Measurements from ENCODE around the gene MMP26.

MMP26 gene

GRCh38 chr11:4704054-4704789 lies at the start of gene MMP26:
Gene MMP26, plus strand, starts transcription at chr11:4704784.
- H3K4me1 ChIP-seq (ENCODE audit: insufficient read depth, low read length): no peaks in the 10 kb centered on the region
- H2AFZ ChIP-seq (ENCODE audit: low read depth, low read length): no peak within 1 kb of the TSS
- no peak within 1 kb of the TSS for H3K4me3 ChIP-seq (ENCODE audit: low read length)
- H3K9me3 ChIP-seq (ENCODE audit: low read length): no peaks in the 10 kb centered on the region
- H3K36me3 ChIP-seq (ENCODE audit: insufficient read depth, low read length): no peaks in the 10 kb centered on the region
- H3K27me3 ChIP-seq (ENCODE audit: insufficient read depth, low read length): peaks cover under 1% of the 10 kb centered on the region

- Histone ChIP-seq H3K27me3 (ENCODE audit: insufficient read depth, low read length) (no peaks in the 10 kb centered on the region), H3K4me3 (ENCODE audit: low read length) (no peak overlapping the region), H3K9me3 (ENCODE audit: low read length) (no peaks in the 10 kb centered on the region), H2AFZ (ENCODE audit: low read depth, low read length) (no peak overlapping the region), H3K36me3 (ENCODE audit: insufficient read depth, low read length) (no peaks in the 10 kb centered on the region), H3K4me1 (ENCODE audit: insufficient read depth, low read length) (no peaks in the 10 kb centered on the region)
Measured at GRCh38 chr11:4658629-4659445, 45.7 kb upstream of the MMP26 start.

- no peak overlapping the region for H3K4me3 ChIP-seq (ENCODE audit: low read length)
- no peaks in the 10 kb centered on the region for H3K4me1 ChIP-seq (ENCODE audit: insufficient read depth, low read length)
- no peaks in the 10 kb centered on the region for H3K9me3 ChIP-seq (ENCODE audit: low read length)
- H2AFZ ChIP-seq (ENCODE audit: low read depth, low read length): no peak overlapping the region
- H3K27me3 ChIP-seq (ENCODE audit: insufficient read depth, low read length): peaks cover 3% of the 10 kb centered on the region
- no peaks in the 10 kb centered on the region for H3K36me3 ChIP-seq (ENCODE audit: insufficient read depth, low read length)
Measured at GRCh38 chr11:4662876-4663275, 41.7 kb upstream of the MMP26 start.

- no peaks in the 10 kb centered on the region for H3K4me1 ChIP-seq (ENCODE audit: insufficient read depth, low read length)
- H3K4me3 ChIP-seq (ENCODE audit: low read length): no peak overlapping the region
- H3K27me3 ChIP-seq (ENCODE audit: insufficient read depth, low read length): peaks cover 3% of the 10 kb centered on the region
- H3K9me3 ChIP-seq (ENCODE audit: low read length): no peaks in the 10 kb centered on the region
- H2AFZ ChIP-seq (ENCODE audit: low read depth, low read length): no peak overlapping the region
- no peaks in the 10 kb centered on the region for H3K36me3 ChIP-seq (ENCODE audit: insufficient read depth, low read length)
Measured at GRCh38 chr11:4664183-4664582, 40.4 kb upstream of the MMP26 start.

- Histone ChIP-seq H3K4me1 (ENCODE audit: insufficient read depth, low read length) (no peaks in the 10 kb centered on the region), H3K9me3 (ENCODE audit: low read length) (no peaks in the 10 kb centered on the region), H2AFZ (ENCODE audit: low read depth, low read length) (no peak overlapping the region), H3K4me3 (ENCODE audit: low read length) (no peak overlapping the region), H3K36me3 (ENCODE audit: insufficient read depth, low read length) (no peaks in the 10 kb centered on the region), H3K27me3 (ENCODE audit: insufficient read depth, low read length) (peaks cover 3% of the 10 kb centered on the region)
Measured at GRCh38 chr11:4664786-4665185, 39.8 kb upstream of the MMP26 start.

- Histone ChIP-seq H3K4me3 (ENCODE audit: low read length) (no peak overlapping the region), H3K9me3 (ENCODE audit: low read length) (no peaks in the 10 kb centered on the region), H3K36me3 (ENCODE audit: insufficient read depth, low read length) (no peaks in the 10 kb centered on the region), H2AFZ (ENCODE audit: low read depth, low read length) (no peak overlapping the region), H3K27me3 (ENCODE audit: insufficient read depth, low read length) (peaks cover 3% of the 10 kb centered on the region), H3K4me1 (ENCODE audit: insufficient read depth, low read length) (no peaks in the 10 kb centered on the region)
Measured at GRCh38 chr11:4665424-4665823, 39.2 kb upstream of the MMP26 start.

- H3K4me3 ChIP-seq (ENCODE audit: low read length): no peak overlapping the region
- no peaks in the 10 kb centered on the region for H3K4me1 ChIP-seq (ENCODE audit: insufficient read depth, low read length)
- H2AFZ ChIP-seq (ENCODE audit: low read depth, low read length): no peak overlapping the region
- H3K27me3 ChIP-seq (ENCODE audit: insufficient read depth, low read length): no peaks in the 10 kb centered on the region
- no peaks in the 10 kb centered on the region for H3K9me3 ChIP-seq (ENCODE audit: low read length)
- no peaks in the 10 kb centered on the region for H3K36me3 ChIP-seq (ENCODE audit: insufficient read depth, low read length)
Measured at GRCh38 chr11:4671741-4672140, 32.8 kb upstream of the MMP26 start.

GRCh38 chr11:4672470-4672869 lies 32.1 kb upstream of the MMP26 start:
- H3K9me3 ChIP-seq (ENCODE audit: low read length): no peaks in the 10 kb centered on the region
- H3K4me1 ChIP-seq (ENCODE audit: insufficient read depth, low read length): no peaks in the 10 kb centered on the region
- H3K36me3 ChIP-seq (ENCODE audit: insufficient read depth, low read length): no peaks in the 10 kb centered on the region
- H3K27me3 ChIP-seq (ENCODE audit: insufficient read depth, low read length): no peaks in the 10 kb centered on the region
- H3K4me3 ChIP-seq (ENCODE audit: low read length): no peak overlapping the region
- H2AFZ ChIP-seq (ENCODE audit: low read depth, low read length): no peak overlapping the region

GRCh38 chr11:4673781-4674180 lies 30.8 kb upstream of the MMP26 start:
- no peaks in the 10 kb centered on the region for H3K4me1 ChIP-seq (ENCODE audit: insufficient read depth, low read length)
- no peak overlapping the region for H2AFZ ChIP-seq (ENCODE audit: low read depth, low read length)
- H3K4me3 ChIP-seq (ENCODE audit: low read length): no peak overlapping the region
- no peaks in the 10 kb centered on the region for H3K27me3 ChIP-seq (ENCODE audit: insufficient read depth, low read length)
- no peaks in the 10 kb centered on the region for H3K36me3 ChIP-seq (ENCODE audit: insufficient read depth, low read length)
- H3K9me3 ChIP-seq (ENCODE audit: low read length): no peaks in the 10 kb centered on the region

- H3K36me3 ChIP-seq (ENCODE audit: insufficient read depth, low read length): no peaks in the 10 kb centered on the region
- peaks cover 13% of the 10 kb centered on the region for H3K4me1 ChIP-seq (ENCODE audit: insufficient read depth, low read length)
- no peaks in the 10 kb centered on the region for H3K27me3 ChIP-seq (ENCODE audit: insufficient read depth, low read length)
- H2AFZ ChIP-seq (ENCODE audit: low read depth, low read length): no peak overlapping the region
- H3K9me3 ChIP-seq (ENCODE audit: low read length): no peaks in the 10 kb centered on the region
- no peak overlapping the region for H3K4me3 ChIP-seq (ENCODE audit: low read length)
Measured at GRCh38 chr11:4677948-4678347, 26.6 kb upstream of the MMP26 start.

GRCh38 chr11:4680341-4680740 lies 24.2 kb upstream of the MMP26 start:
- no peaks in the 10 kb centered on the region for H3K27me3 ChIP-seq (ENCODE audit: insufficient read depth, low read length)
- H2AFZ ChIP-seq (ENCODE audit: low read depth, low read length): no peak overlapping the region
- no peak overlapping the region for H3K4me3 ChIP-seq (ENCODE audit: low read length)

GRCh38 chr11:4682623-4683419 lies 21.8 kb upstream of the MMP26 start:
- H3K4me1 ChIP-seq (ENCODE audit: insufficient read depth, low read length): peaks cover 23% of the 10 kb centered on the region
- H3K4me3 ChIP-seq (ENCODE audit: low read length): no peak overlapping the region
- H3K36me3 ChIP-seq (ENCODE audit: insufficient read depth, low read length): no peaks in the 10 kb centered on the region
- H2AFZ ChIP-seq (ENCODE audit: low read depth, low read length): no peak overlapping the region
- no peaks in the 10 kb centered on the region for H3K9me3 ChIP-seq (ENCODE audit: low read length)
- H3K27me3 ChIP-seq (ENCODE audit: insufficient read depth, low read length): no peaks in the 10 kb centered on the region

More at GRCh38 chr11:4680341-4680740, 24.2 kb upstream of the MMP26 start:
- peaks cover 23% of the 10 kb centered on the region for H3K4me1 ChIP-seq (ENCODE audit: insufficient read depth, low read length)
- H3K36me3 ChIP-seq (ENCODE audit: insufficient read depth, low read length): no peaks in the 10 kb centered on the region
- no peaks in the 10 kb centered on the region for H3K9me3 ChIP-seq (ENCODE audit: low read length)
